ENCODE data around the gene RAPGEF5.

- TF ChIP-seq CTCF (IDR thresholded peaks at IDR 0.05; ENCODE audit: extremely low read depth in 1 of 2, insufficient read depth in 1 of 2, low read depth in 1 of 2, low read length in 2 of 2) (no peak), EZH2 (IDR thresholded peaks at IDR 0.05; ENCODE audit: borderline replicate concordance, low read depth, low read length, severe bottlenecking) (no peak), POLR2A (IDR thresholded peaks at IDR 0.05; ENCODE audit: low read depth, low read length) (no peak)
These were observed 178.2 kb downstream of the RAPGEF5 start for GRCh38 chr7:22178735-22179134.

All from endothelial cell of umbilical vein (primary cell).